Endodermal cell (in vitro differentiated cells): ENCODE data around the gene PACSIN1. TPM values are rescaled to one million over a fixed set of nuclear protein-coding genes. Genes with fewer than 3 reads are reported as not detected.

Experiments
- DNase-seq: peaks from one replicate; pipeline ENCODE4 v3.0.0-alpha.2; 2017
- H3K27ac ChIP-seq: 2 replicates; pipeline ENCODE4 v1.5.1; 2013; ENCODE audit warnings: mild to moderate bottlenecking, low read depth, low read length, moderate library complexity
- H3K27me3 ChIP-seq: 2 replicates; pipeline ENCODE4 v1.6.1; 2013; ENCODE audit warnings: mild to moderate bottlenecking, low read length, moderate library complexity; ENCODE audit not compliant: insufficient read depth, control insufficient read depth, poor library complexity, severe bottlenecking
- H3K36me3 ChIP-seq: 2 replicates; pipeline ENCODE4 v1.7.0; 2013; ENCODE audit warnings: mild to moderate bottlenecking, low read length, moderate library complexity; ENCODE audit not compliant: control insufficient read depth, insufficient read depth
- H3K4me1 ChIP-seq: one replicate; pipeline ENCODE4 v1.7.0; 2013; ENCODE audit warnings: low read length; ENCODE audit not compliant: control insufficient read depth, insufficient read depth
- H3K4me3 ChIP-seq: 2 replicates; pipeline ENCODE4 v1.5.1; 2013; ENCODE audit warnings: mild to moderate bottlenecking, low read length, moderate library complexity
- H3K9ac ChIP-seq: 2 replicates; pipeline ENCODE4 v1.6.1; 2013; ENCODE audit warnings: mild to moderate bottlenecking, low read length, moderate library complexity; ENCODE audit not compliant: poor library complexity, severe bottlenecking; ENCODE audit errors: extremely low read depth
- H3K9me3 ChIP-seq: 2 replicates; pipeline ENCODE4 v1.6.1; 2013; ENCODE audit warnings: mild to moderate bottlenecking, low read length, moderate library complexity; ENCODE audit not compliant: control insufficient read depth
- H3K27ac Mint-ChIP-seq: 2 replicates; pipeline ENCODE4 v1.8.0; 2020; ENCODE audit warnings: mixed read lengths
- H3K27me3 Mint-ChIP-seq: 2 replicates; pipeline ENCODE4 v1.8.0; 2021; ENCODE audit warnings: mild to moderate bottlenecking, mixed read lengths; ENCODE audit not compliant: insufficient read depth
- H3K36me3 Mint-ChIP-seq: 2 replicates; pipeline ENCODE4 v1.8.0; 2020; ENCODE audit warnings: low read depth, mixed read lengths
- H3K4me1 Mint-ChIP-seq: 2 replicates; pipeline ENCODE4 v1.8.0; 2020; ENCODE audit warnings: mixed read lengths
- H3K4me3 Mint-ChIP-seq: 2 replicates; pipeline ENCODE4 v1.8.0; 2020; ENCODE audit warnings: mild to moderate bottlenecking, moderate library complexity, mixed read lengths
- H3K9me3 Mint-ChIP-seq: 2 replicates; pipeline ENCODE4 v1.8.0; 2020; ENCODE audit warnings: mild to moderate bottlenecking, mixed read lengths
- CTCF ChIP-seq: fragments of 200-600 bp; sonication (generic); conservative IDR thresholded peaks from 2 replicates; pipeline ENCODE4 v1.5.0; 2021; ENCODE audit warnings: antibody characterized with exemption, mild to moderate bottlenecking
- WGBS, 2 experiments: methylation state at CpG; one replicate each; pipeline versions ENCODE4 v1.1.5 to v1.1.7; 2013; ENCODE audit warnings: missing lambda C conversion rate in 2 of 2, mixed read lengths in 1 of 2; ENCODE audit not compliant: insufficient coverage in 1 of 2, insufficient read length in 1 of 2; 5-methylcytosine and 5-hydroxymethylcytosine counted together
- total RNA-seq, 2 donors: library from RNA; stranded (reverse); fragmentation: NEBNext Ultra II Directional in 1 of 2; extraction: Animal tissue kit (Norgen Biotek cat#: 25700) in 1 of 2; gene quantifications; 2 replicates in 1 of 2; 3 replicates in 1 of 2; pipeline ENCODE4 v1.2.1, GENCODE V29; 2021

The PACSIN1 gene
- total RNA-seq, 2 donors from 2014 or later, result 7.2 to 7.3 TPM

GRCh38 chr6:34520645-34521462, 55.0 kb downstream of the PACSIN1 start:
- WGBS, 2 experiments, result 92 to 96% methylated on average over 19 to 24 of the region's 24 CpGs
- H3K9ac ChIP-seq, result no peak overlapping the region
- peaks cover 10% of the 10 kb centered on the region for H3K4me1 Mint-ChIP-seq
- peaks cover 23% of the 10 kb centered on the region for H3K27me3 Mint-ChIP-seq
- TF ChIP-seq CTCF, result no peak
- H3K27ac ChIP-seq, result no peak overlapping the region
- no peaks in the 10 kb centered on the region for H3K9me3 Mint-ChIP-seq
- no peaks in the 10 kb centered on the region for H3K36me3 Mint-ChIP-seq
- no peak overlapping the region for H3K4me3 Mint-ChIP-seq
- no peak for DNase-seq
- no peak overlapping the region for H3K27ac Mint-ChIP-seq
- no peaks in the 10 kb centered on the region for H3K4me1 ChIP-seq
- no peaks in the 10 kb centered on the region for H3K9me3 ChIP-seq
- peaks cover 9% of the 10 kb centered on the region for H3K27me3 ChIP-seq
- H3K36me3 ChIP-seq, result no peaks in the 10 kb centered on the region
- no peak overlapping the region for H3K4me3 ChIP-seq

GRCh38 chr6:34521463-34522285, 55.8 kb downstream of the PACSIN1 start:
- H3K9me3 ChIP-seq, result no peaks in the 10 kb centered on the region
- H3K27ac ChIP-seq, result no peak overlapping the region
- peaks cover 2% of the 10 kb centered on the region for H3K4me1 ChIP-seq
- Mint-ChIP-seq H3K4me3 (no peak overlapping the region), H3K9me3 (no peaks in the 10 kb centered on the region), H3K4me1 (peaks cover 10% of the 10 kb centered on the region), H3K27me3 (peaks cover 16% of the 10 kb centered on the region), H3K27ac (no peak overlapping the region), H3K36me3 (no peaks in the 10 kb centered on the region)
- H3K4me3 ChIP-seq, result no peak overlapping the region
- no peaks in the 10 kb centered on the region for H3K36me3 ChIP-seq
- 94 to 95% methylated on average over 21 to 28 of the region's 28 CpGs for WGBS, 2 experiments
- TF ChIP-seq CTCF, result no peak
- no peak overlapping the region for H3K9ac ChIP-seq
- DNase-seq, result peak; percentile 34
- peaks cover under 1% of the 10 kb centered on the region for H3K27me3 ChIP-seq

- peaks cover 3% of the 10 kb centered on the region for H3K4me1 ChIP-seq
- no peak overlapping the region for H3K4me3 Mint-ChIP-seq
- no peak overlapping the region for H3K4me3 ChIP-seq
- no peak overlapping the region for H3K27ac ChIP-seq
- no peak for TF ChIP-seq CTCF
- H3K36me3 Mint-ChIP-seq, result no peaks in the 10 kb centered on the region
- DNase-seq, result peak; percentile 35
- H3K9me3 Mint-ChIP-seq, result no peaks in the 10 kb centered on the region
- no peaks in the 10 kb centered on the region for H3K9me3 ChIP-seq
- peaks cover 11% of the 10 kb centered on the region for H3K27me3 Mint-ChIP-seq
- H3K9ac ChIP-seq, result no peak overlapping the region
- H3K36me3 ChIP-seq, result no peaks in the 10 kb centered on the region
- no peaks in the 10 kb centered on the region for H3K27me3 ChIP-seq
- H3K4me1 Mint-ChIP-seq, result peaks cover 4% of the 10 kb centered on the region
- no peak overlapping the region for H3K27ac Mint-ChIP-seq
- WGBS, 2 experiments, result 82 to 87% methylated on average over 9 to 10 of the region's 10 CpGs
These were observed 56.9 kb downstream of the PACSIN1 start for GRCh38 chr6:34522761-34523160.
